GM19193 (cell line): ENCODE data around the gene TXNDC17.

Source experiments
- POLR2A ChIP-seq: IDR thresholded peaks from 4 replicates; pipeline ENCODE4 v1.6.1; 2011; ENCODE audit not compliant: insufficient read depth, insufficient read length; ENCODE audit errors: extremely low read depth

Gene TXNDC17

GRCh38 chr17:6688944-6689343 lies 48.1 kb downstream of the TXNDC17 start:
- TF ChIP-seq POLR2A, result no peak

- TF ChIP-seq POLR2A, result no peak
Observed at GRCh38 chr17:6690641-6691040, 49.8 kb downstream of the TXNDC17 start.

DNA sequence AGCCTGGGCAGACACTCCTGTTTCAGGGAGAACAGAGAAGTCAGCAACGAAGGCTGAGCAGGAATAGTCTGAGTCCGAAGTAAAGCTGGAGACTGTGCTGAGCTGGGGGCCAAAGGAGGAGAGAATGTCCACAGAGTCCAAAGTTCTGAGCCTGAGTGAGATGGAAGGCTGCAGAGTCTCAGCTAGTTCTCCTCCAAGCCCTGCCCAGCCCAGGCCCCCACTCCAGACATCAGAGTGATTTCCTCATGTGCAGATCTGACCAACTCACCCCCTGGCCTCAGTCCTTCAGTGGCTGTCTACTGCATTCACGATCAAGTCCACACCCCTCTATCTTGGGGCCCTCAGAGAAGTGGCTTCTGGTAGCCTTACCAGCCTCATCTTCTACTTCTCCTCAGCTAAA lies 50.7 kb downstream of the TXNDC17 start:
- TF ChIP-seq POLR2A, result no peak
